Chondrocyte (in vitro differentiated cells): Measurements from ENCODE around the gene WDR73. TPM values are rescaled to one million over a fixed set of nuclear protein-coding genes. Genes with fewer than 3 reads are reported as not detected.

Experiments used
- DNase-seq: peaks from one replicate; pipeline ENCODE4 v3.0.0; 2021; ENCODE audit warnings: mixed read lengths, low spot score
- H3K27ac Mint-ChIP-seq: one replicate; pipeline ENCODE4 v1.8.0; 2021; ENCODE audit warnings: mild to moderate bottlenecking, moderate library complexity, mixed read lengths; ENCODE audit not compliant: unreplicated experiment
- H3K27me3 Mint-ChIP-seq: 2 replicates; pipeline ENCODE4 v1.8.0; 2021; ENCODE audit warnings: low read depth, mixed read lengths
- H3K36me3 Mint-ChIP-seq: 2 replicates; pipeline ENCODE4 v1.8.0; 2021; ENCODE audit warnings: low read depth, mixed read lengths
- H3K4me1 Mint-ChIP-seq: 2 replicates; pipeline ENCODE4 v1.8.0; 2021; ENCODE audit warnings: low read depth, mild to moderate bottlenecking, mixed read lengths
- H3K4me3 Mint-ChIP-seq: one replicate; pipeline ENCODE4 v1.8.0; 2021; ENCODE audit warnings: mild to moderate bottlenecking, moderate library complexity, mixed read lengths; ENCODE audit not compliant: unreplicated experiment
- H3K9me3 Mint-ChIP-seq: 2 replicates; pipeline ENCODE4 v1.8.0; 2021; ENCODE audit warnings: low read depth, mixed read lengths
- long read RNA-seq: library from polyadenylated mRNA; stranded (forward); transcript quantifications from one replicate; pipeline ENCODE4 v2.0.0, GENCODE V29; 2021
- total RNA-seq: library from RNA; stranded (reverse); gene quantifications from 3 replicates; pipeline ENCODE4 v1.2.1, GENCODE V29; 2021
- TF ChIP-seq, protein P1 (sequence below): fragments of 200-600 bp; sonication (generic); IDR thresholded peaks from 2 replicates; pipeline ENCODE4 v1.5.0; 2021; ENCODE audit warnings: antibody characterized with exemption, mild to moderate bottlenecking, moderate library complexity

WDR73 gene
- total RNA-seq = 13.6 to 21.9 TPM (median 17.0 TPM) in 3 replicates
- long read RNA-seq, full-length matches to known transcripts = 15 of 32 reads
- long read RNA-seq, partial matches to known transcripts = 1 of 32 reads
- long read RNA-seq, other reads (novel, unspliced or antisense) = 16 of 32 reads

DNA sequence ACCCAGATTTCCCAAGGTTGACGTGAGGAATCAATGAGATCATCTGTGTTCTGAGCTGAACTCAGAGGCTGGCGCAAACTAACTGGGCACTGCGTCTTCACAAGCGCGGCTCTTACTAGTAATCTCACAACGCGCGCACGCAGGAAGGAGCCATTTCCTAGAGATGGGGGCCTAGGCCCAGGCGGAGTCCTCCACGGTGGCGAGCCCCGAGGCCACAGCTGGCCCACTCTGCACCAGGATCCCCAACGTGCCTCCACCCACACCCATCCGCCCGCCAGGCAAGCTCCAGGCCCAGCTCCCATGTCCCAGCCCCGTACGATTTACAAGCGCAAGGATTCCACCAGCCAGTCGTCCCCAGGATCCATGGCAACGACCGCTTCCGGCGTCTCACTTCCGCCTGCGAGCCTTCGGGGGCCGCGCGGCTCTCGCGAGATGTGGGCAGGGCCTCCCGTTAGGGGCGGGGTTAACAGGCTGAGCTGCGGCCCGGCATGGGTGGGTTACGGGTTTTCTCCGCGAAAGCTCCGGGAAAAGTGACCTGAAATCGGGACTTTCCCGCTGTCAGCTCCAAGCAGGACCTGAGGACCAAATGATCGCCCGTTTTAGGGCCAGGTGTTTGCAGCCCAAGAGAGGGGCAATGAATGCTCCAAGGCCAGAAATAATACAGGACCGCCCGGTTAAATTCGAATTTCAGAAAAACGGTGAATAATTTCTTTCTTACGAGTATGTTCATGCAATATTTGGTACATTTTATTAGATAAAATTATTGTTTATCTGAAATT lies at the start of gene WDR73:
TSS of gene WDR73 (minus strand) at position 374 of the 779 bp plus-strand sequence. CDS start at position 365, 9 bp downstream.
- Mint-ChIP-seq H3K4me3 (peak within 1 kb of the TSS; percentile 95), H3K27ac (peak within 1 kb of the TSS; percentile 98), H3K36me3 (peaks cover 8% of the 10 kb centered on the region), H3K4me1 (peaks cover 44% of the 10 kb centered on the region), H3K9me3 (no peaks in the 10 kb centered on the region), H3K27me3 (no peaks in the 10 kb centered on the region)
- DNase-seq = peak; percentile 98
- TF ChIP-seq, protein P1, sequence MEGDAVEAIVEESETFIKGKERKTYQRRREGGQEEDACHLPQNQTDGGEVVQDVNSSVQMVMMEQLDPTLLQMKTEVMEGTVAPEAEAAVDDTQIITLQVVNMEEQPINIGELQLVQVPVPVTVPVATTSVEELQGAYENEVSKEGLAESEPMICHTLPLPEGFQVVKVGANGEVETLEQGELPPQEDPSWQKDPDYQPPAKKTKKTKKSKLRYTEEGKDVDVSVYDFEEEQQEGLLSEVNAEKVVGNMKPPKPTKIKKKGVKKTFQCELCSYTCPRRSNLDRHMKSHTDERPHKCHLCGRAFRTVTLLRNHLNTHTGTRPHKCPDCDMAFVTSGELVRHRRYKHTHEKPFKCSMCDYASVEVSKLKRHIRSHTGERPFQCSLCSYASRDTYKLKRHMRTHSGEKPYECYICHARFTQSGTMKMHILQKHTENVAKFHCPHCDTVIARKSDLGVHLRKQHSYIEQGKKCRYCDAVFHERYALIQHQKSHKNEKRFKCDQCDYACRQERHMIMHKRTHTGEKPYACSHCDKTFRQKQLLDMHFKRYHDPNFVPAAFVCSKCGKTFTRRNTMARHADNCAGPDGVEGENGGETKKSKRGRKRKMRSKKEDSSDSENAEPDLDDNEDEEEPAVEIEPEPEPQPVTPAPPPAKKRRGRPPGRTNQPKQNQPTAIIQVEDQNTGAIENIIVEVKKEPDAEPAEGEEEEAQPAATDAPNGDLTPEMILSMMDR = no peak

DNA sequence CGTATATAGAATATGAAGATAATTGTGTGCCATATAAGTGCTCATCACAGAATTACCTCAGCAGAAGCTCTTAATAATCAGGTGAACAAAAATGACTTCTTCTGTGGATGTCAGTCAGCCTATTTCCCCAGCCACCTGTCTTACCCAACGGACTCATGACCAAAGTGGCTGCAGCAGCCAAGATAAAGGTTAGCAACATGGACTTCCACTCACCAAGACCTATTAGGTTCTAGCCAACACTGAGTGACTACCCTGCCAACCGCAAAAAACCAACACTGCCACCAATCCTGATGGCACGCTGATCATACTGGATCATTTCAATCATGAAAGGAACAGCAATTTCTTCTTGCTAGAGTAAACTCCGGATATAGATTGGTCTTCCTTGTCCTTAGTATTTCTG lies 49.7 kb upstream of the WDR73 start:
- no peak overlapping the region for H3K27ac Mint-ChIP-seq

DNA sequence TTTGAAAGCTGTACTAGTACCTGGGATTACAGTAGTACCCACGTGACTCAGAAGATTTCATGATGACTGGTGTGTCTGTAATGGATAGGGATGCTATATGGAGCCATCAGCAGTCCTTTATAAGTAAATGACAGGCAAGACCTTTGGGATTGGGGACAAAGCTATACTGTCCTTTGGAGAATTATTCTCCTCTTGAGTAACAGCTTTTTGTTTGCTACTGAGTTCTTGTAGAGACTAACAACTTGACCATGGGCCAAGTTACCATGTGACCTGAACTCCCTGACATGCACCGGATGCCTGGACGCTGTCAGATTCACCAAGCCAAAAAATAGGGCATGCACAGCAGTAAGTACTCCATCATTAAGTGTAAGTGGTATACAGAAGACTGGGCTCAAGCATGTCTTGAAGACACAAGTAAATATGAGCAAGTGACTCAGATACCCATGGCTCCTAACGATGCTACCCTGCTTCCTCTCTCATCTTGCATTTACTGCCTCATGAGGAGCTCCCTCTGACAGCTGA lies 48.9 kb upstream of the WDR73 start:
- H3K36me3 Mint-ChIP-seq = no peaks in the 10 kb centered on the region
- TF ChIP-seq, protein P1 = no peak
- no peaks in the 10 kb centered on the region for H3K27me3 Mint-ChIP-seq
- peak overlapping the region; percentile 65 for H3K27ac Mint-ChIP-seq
- H3K4me3 Mint-ChIP-seq = no peak overlapping the region
- H3K9me3 Mint-ChIP-seq = no peaks in the 10 kb centered on the region
- H3K4me1 Mint-ChIP-seq = peaks cover 37% of the 10 kb centered on the region
- no peak for DNase-seq

More for the DNA sequence above, 49.7 kb upstream of the WDR73 start:
- no peaks in the 10 kb centered on the region for H3K36me3 Mint-ChIP-seq
- H3K9me3 Mint-ChIP-seq = no peaks in the 10 kb centered on the region
- DNase-seq = no peak
- no peaks in the 10 kb centered on the region for H3K27me3 Mint-ChIP-seq
- H3K4me1 Mint-ChIP-seq = peaks cover 31% of the 10 kb centered on the region
- no peak overlapping the region for H3K4me3 Mint-ChIP-seq
- TF ChIP-seq, protein P1 = no peak

DNA sequence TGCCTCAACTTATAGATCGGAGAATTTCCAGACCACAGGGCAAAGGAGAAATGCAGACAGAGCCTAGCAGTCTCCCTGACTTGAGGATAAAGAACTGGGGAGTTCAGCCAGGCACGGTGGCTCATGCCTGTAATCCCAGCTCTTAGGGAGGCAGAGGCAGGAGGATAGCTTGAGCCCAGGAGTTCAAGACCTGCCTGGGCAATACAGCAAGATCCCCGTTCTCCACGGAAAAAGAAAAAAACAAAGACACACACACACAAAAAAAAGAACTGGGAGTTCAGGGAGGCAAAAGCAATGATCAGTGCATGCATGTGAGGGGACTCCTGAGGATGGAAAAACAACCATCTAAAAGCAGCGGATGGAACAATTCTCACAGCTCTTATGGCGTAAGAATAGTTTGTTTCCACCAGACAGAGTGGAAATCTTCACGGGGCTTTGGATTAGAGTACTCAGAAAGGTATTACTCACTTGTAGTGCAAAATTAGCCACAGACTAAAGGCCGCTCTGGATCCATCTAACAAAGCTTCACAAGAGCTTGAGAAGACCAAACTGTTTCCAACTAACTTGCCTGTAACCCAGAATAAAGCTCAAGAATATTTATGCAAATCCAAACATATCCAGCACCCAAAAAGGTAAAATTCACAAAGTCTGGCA lies 45.6 kb upstream of the WDR73 start:
- TF ChIP-seq, protein P1 = no peak
- Mint-ChIP-seq H3K4me3 (no peak overlapping the region), H3K4me1 (peaks cover 44% of the 10 kb centered on the region), H3K27me3 (no peaks in the 10 kb centered on the region), H3K9me3 (no peaks in the 10 kb centered on the region), H3K36me3 (no peaks in the 10 kb centered on the region), H3K27ac (peak overlapping the region; percentile 59)
- DNase-seq = no peak
